ENCODE data around the gene DHRS13. TPM values are rescaled to one million over a fixed set of nuclear protein-coding genes. Genes with fewer than 3 reads are reported as not detected.

The DHRS13 gene, protein sequence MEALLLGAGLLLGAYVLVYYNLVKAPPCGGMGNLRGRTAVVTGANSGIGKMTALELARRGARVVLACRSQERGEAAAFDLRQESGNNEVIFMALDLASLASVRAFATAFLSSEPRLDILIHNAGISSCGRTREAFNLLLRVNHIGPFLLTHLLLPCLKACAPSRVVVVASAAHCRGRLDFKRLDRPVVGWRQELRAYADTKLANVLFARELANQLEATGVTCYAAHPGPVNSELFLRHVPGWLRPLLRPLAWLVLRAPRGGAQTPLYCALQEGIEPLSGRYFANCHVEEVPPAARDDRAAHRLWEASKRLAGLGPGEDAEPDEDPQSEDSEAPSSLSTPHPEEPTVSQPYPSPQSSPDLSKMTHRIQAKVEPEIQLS
- total RNA-seq, result 10 to 100 TPM; 15.1 to 26.8 (median 20.2) TPM

DNA sequence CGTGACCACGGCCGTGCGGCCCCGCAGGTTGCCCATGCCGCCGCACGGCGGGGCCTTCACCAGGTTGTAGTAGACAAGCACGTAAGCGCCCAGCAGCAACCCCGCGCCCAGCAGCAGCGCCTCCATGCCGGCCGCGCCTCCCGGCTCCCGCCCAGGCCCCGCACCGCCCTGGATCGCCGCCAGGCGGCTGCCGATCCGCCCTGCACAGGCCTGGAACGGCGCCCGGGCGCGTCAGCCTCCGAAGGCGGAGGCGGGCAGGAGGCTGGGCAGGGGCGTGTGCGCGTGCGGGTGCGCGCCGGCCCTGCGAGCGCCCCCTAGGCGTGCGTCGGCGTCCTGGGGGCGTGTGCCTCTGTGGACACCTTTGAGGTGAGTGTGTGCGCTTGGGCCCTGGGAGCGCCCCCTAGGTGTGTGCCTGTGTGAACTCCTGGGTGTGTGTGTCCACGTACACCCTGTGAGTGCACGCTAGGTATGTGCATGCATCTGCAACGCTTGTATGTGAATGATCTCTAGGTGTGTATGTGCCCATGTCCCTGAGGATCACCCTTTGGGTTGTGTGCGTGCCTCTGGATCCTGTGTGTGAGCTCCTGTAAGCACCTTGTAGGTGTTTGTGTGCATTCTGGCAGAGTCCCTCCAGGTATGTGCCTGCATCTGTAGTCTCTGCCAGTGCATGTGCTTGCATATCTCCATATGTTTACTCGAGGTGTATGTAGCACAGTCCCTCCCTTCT is at the start of gene DHRS13:
Gene DHRS13 (minus strand): TSS at position 261 of the 727 bp plus-strand sequence. CDS start 135 bp downstream, at position 126.
- TF ChIP-seq EP300 (IDR thresholded peaks at IDR 0.05) (no peak), POLR2AphosphoS5 (IDR thresholded peaks at IDR 0.05) (peak in 1 of 3 donors; percentile 23), POLR2A (IDR thresholded peaks at IDR 0.05) (no peak)
- TF ChIP-seq, protein P1, sequence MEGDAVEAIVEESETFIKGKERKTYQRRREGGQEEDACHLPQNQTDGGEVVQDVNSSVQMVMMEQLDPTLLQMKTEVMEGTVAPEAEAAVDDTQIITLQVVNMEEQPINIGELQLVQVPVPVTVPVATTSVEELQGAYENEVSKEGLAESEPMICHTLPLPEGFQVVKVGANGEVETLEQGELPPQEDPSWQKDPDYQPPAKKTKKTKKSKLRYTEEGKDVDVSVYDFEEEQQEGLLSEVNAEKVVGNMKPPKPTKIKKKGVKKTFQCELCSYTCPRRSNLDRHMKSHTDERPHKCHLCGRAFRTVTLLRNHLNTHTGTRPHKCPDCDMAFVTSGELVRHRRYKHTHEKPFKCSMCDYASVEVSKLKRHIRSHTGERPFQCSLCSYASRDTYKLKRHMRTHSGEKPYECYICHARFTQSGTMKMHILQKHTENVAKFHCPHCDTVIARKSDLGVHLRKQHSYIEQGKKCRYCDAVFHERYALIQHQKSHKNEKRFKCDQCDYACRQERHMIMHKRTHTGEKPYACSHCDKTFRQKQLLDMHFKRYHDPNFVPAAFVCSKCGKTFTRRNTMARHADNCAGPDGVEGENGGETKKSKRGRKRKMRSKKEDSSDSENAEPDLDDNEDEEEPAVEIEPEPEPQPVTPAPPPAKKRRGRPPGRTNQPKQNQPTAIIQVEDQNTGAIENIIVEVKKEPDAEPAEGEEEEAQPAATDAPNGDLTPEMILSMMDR (IDR thresholded peaks at IDR 0.05), result peak; percentile 66 to 95

DNA sequence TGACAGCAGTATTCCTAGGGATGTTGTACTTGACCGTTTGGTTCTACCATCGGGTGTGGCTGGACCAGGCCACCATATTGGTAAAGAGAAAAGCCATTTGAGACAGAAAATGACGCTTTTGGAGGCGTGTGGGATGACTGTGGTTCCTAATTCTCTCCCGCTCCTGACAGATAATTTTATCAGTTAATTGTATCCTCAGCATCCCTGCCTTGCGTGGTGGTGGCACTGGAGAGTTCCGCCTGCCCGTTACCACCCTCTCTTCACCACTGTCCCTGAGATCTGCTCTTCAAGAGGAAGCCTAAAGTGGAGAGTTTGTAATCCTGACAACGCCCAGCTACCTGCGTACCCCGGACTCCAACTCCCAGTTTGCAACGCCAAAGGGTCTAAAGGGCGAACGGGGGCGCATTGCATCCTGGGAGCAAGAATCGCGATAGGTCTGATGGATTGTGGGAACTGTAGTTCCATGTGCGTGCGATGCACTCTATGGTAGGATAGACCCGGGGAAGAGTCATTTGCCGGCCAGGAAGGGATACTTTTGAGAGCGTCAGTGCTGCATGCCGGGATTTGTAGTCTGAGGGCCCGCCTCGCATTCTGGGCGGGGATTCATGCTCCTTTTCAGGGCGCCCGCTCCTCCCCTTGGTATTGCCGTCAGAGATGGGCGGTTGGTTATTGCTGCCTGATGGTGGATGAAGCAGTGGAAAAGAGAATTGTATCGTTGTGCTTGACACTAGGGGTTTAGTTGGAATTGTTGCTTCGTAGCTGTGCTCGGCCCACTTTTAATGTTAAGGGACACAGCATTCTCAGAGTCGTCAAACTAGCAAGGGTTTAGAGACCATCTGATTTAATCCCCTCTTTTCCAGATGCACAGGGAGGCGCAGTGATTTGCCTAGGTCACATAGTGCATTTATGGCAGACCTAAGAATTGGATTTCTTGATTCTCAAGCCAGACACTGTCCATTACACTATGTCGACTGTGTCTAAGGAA is 49.4 kb upstream of the DHRS13 start:
- no peaks in the 10 kb centered on the region for H3K9me3 ChIP-seq
- no peaks in the 10 kb centered on the region for H3K36me3 ChIP-seq
- TF ChIP-seq POLR2A (IDR thresholded peaks at IDR 0.05) (no peak), POLR2AphosphoS5 (IDR thresholded peaks at IDR 0.05) (peak in 2 of 3 donors; percentile 75 to 94)
- no peaks in the 10 kb centered on the region for H3K27me3 ChIP-seq
- H3K4me3 ChIP-seq, result peak overlapping the region; percentile 85
- peak; percentile 97 to 98 for DNase-seq (ENCODE audit: low spot score in 2 of 2)
- 10% methylated on average over 24 of the region's 36 CpGs for WGBS
- H3K4me1 ChIP-seq, result peaks cover 21% of the 10 kb centered on the region
- peak overlapping the region; percentile 99 for H3K27ac ChIP-seq

More for the DNA sequence above, at the start of gene DHRS13:
- DNase-seq (ENCODE audit: low spot score in 2 of 2), result peak; percentile 87 to 90
- H3K4me1 ChIP-seq, result peaks cover 59% of the 10 kb centered on the region
- WGBS, result 3% methylated on average over 7 of the region's 55 CpGs
- H3K9me3 ChIP-seq, result no peaks in the 10 kb centered on the region
- peaks cover 21% of the 10 kb centered on the region for H3K36me3 ChIP-seq
- peak within 1 kb of the TSS; percentile 89 for H3K27ac ChIP-seq
- peak within 1 kb of the TSS; percentile 86 for H3K4me3 ChIP-seq
- H3K27me3 ChIP-seq, result no peaks in the 10 kb centered on the region

GRCh38 chr17:28951428-28951990 is 48.6 kb upstream of the DHRS13 start, which contains the start of gene PHF12:
Gene PHF12, minus strand, starts transcription at chr17:28951518. Its CDS starts 558 bp downstream, at chr17:28950960.
- 1% methylated on average over 9 of the region's 51 CpGs for WGBS
- Histone ChIP-seq H3K27ac (peak within 1 kb of the TSS; percentile 99), H3K4me3 (peak within 1 kb of the TSS; percentile 85), H3K27me3 (no peaks in the 10 kb centered on the region), H3K9me3 (no peaks in the 10 kb centered on the region), H3K4me1 (peaks cover 29% of the 10 kb centered on the region), H3K36me3 (no peaks in the 10 kb centered on the region)
- peak; percentile 100 for DNase-seq (ENCODE audit: low spot score in 2 of 2)
- TF ChIP-seq POLR2AphosphoS5 (IDR thresholded peaks at IDR 0.05) (peak; percentile 26 to 77 (median 31)), EP300 (IDR thresholded peaks at IDR 0.05) (no peak), POLR2A (IDR thresholded peaks at IDR 0.05) (peak; percentile 15 to 18)
- TF ChIP-seq, protein P1 (IDR thresholded peaks at IDR 0.05), result no peak

DNA sequence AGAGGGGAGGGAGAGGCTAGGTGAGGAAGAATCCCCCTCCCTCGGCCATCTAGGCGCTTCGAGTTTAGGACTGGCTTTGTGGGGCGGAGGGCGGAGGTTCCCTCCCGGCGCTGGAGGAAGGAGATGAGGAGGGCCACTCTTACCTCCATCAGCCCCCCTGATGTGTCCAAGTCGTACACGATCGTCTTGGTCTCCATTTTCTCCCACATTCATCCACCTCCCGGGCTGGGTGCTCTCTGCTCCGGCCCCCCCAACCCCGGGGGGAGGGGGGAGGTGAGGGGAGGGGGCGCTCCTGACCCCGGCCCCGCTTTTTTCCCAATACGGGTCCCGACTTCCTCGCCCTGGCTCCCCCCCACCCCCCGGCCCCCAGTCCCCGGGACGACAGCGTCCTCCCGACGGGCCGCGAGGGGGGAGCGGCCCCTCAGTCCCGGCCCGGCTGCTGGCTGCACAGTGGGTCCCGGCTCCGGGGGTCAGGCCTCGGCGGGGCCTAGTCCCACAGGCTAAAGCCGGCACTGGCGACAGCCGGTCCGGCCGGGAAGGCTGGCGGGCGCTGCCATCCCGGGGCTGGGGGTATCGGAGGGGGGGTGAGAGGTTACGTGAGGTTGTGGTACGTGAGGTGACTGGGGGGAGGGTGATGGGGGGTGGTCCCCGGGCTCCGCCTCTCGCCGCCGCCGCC is 48.0 kb upstream of the DHRS13 start:
- Histone ChIP-seq H3K9me3 (no peaks in the 10 kb centered on the region), H3K4me1 (peaks cover 33% of the 10 kb centered on the region), H3K36me3 (no peaks in the 10 kb centered on the region), H3K4me3 (peak overlapping the region; percentile 85), H3K27me3 (no peaks in the 10 kb centered on the region), H3K27ac (peak overlapping the region; percentile 93)
- 0% methylated on average over 17 of the region's 51 CpGs for WGBS
- no peak for DNase-seq (ENCODE audit: low spot score in 2 of 2)
- TF ChIP-seq POLR2AphosphoS5 (IDR thresholded peaks at IDR 0.05) (no peak), POLR2A (IDR thresholded peaks at IDR 0.05) (peak in 1 of 2 donors; percentile 48)

GRCh38 chr17:28950017-28950751 is 47.3 kb upstream of the DHRS13 start:
- TF ChIP-seq POLR2AphosphoS5 (IDR thresholded peaks at IDR 0.05) (no peak), POLR2A (IDR thresholded peaks at IDR 0.05) (no peak), EP300 (IDR thresholded peaks at IDR 0.05) (no peak)
- TF ChIP-seq, protein P1 (IDR thresholded peaks at IDR 0.05), result no peak
- 1% methylated on average over 40 of the region's 43 CpGs for WGBS
- H3K9me3 ChIP-seq, result no peaks in the 10 kb centered on the region
- no peaks in the 10 kb centered on the region for H3K27me3 ChIP-seq
- DNase-seq (ENCODE audit: low spot score in 2 of 2), result peak; percentile 85 to 86
- H3K27ac ChIP-seq, result peak overlapping the region; percentile 93
- no peaks in the 10 kb centered on the region for H3K36me3 ChIP-seq
- H3K4me1 ChIP-seq, result peaks cover 40% of the 10 kb centered on the region
- H3K4me3 ChIP-seq, result peak overlapping the region; percentile 85
